ENCODE measurements around the gene SLC4A7.

The SLC4A7 gene

DNA sequence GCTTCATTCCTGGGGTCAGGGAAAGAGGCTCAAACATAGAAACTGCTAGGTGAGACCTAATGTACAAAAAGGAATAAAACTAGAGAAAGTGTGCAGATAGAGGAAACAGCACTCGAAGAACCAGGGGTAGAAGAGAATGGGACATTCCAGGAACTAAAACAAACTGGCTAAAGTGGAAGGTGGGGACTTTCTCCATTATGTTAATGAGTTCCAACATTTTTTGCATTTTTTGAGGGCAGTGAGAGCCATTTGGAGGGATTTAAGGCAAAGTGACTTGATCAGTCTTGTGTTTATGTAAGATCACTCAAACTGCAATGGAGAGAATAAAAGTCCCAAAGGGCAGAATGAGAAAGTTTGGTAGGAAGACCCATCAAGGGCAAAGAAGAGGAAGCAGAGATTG is 20.6 kb upstream of the SLC4A7 start:
- Mint-ChIP-seq H3K27ac (no peak overlapping the region), H3K4me1 (ENCODE audit: low read depth) (no peaks in the 10 kb centered on the region), H3K27me3 (no peaks in the 10 kb centered on the region), H3K4me3 (no peak overlapping the region), H3K9me3 (no peaks in the 10 kb centered on the region), H3K36me3 (ENCODE audit: low read depth) (no peaks in the 10 kb centered on the region)

- H3K36me3 Mint-ChIP-seq (ENCODE audit: low read depth): no peaks in the 10 kb centered on the region
- H3K9me3 Mint-ChIP-seq: no peaks in the 10 kb centered on the region
- no peak overlapping the region for H3K4me3 Mint-ChIP-seq
- no peak overlapping the region for H3K27ac Mint-ChIP-seq
- H3K4me1 Mint-ChIP-seq (ENCODE audit: low read depth): no peaks in the 10 kb centered on the region
- no peaks in the 10 kb centered on the region for H3K27me3 Mint-ChIP-seq
Observed at GRCh38 chr3:27503526-27503925, 19.3 kb upstream of the SLC4A7 start.

- Mint-ChIP-seq H3K36me3 (ENCODE audit: low read depth) (no peaks in the 10 kb centered on the region), H3K4me3 (no peak overlapping the region), H3K4me1 (ENCODE audit: low read depth) (no peaks in the 10 kb centered on the region), H3K27ac (no peak overlapping the region), H3K27me3 (no peaks in the 10 kb centered on the region), H3K9me3 (no peaks in the 10 kb centered on the region)
Observed at GRCh38 chr3:27501759-27502158, 17.6 kb upstream of the SLC4A7 start.

GRCh38 chr3:27500986-27501385 is 16.8 kb upstream of the SLC4A7 start:
- H3K27ac Mint-ChIP-seq: no peak overlapping the region
- H3K27me3 Mint-ChIP-seq: no peaks in the 10 kb centered on the region
- no peaks in the 10 kb centered on the region for H3K36me3 Mint-ChIP-seq (ENCODE audit: low read depth)
- H3K4me1 Mint-ChIP-seq (ENCODE audit: low read depth): no peaks in the 10 kb centered on the region
- no peak overlapping the region for H3K4me3 Mint-ChIP-seq
- H3K9me3 Mint-ChIP-seq: no peaks in the 10 kb centered on the region

DNA sequence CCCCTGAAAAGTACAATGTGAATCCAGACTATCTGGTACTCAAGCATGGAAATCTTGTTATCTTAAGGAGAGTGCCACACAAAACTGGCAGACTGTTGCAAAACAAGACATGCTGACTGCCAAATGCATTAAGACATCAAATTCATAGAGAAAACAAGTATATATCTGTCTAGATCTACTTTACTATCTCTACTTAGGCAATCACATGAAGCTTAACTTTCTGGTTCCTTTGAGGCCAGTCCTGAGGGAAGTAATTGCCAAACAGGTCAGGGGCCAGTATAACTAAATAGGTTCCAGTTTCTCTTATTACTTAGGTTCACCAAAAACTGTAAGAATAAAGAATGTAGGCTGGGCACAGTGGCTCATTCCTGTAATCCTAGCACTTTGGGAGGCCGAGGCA is 15.9 kb upstream of the SLC4A7 start:
- no peaks in the 10 kb centered on the region for H3K4me1 Mint-ChIP-seq (ENCODE audit: low read depth)
- no peaks in the 10 kb centered on the region for H3K36me3 Mint-ChIP-seq (ENCODE audit: low read depth)
- H3K27me3 Mint-ChIP-seq: no peaks in the 10 kb centered on the region
- no peak overlapping the region for H3K27ac Mint-ChIP-seq
- H3K4me3 Mint-ChIP-seq: no peak overlapping the region
- no peaks in the 10 kb centered on the region for H3K9me3 Mint-ChIP-seq

DNA sequence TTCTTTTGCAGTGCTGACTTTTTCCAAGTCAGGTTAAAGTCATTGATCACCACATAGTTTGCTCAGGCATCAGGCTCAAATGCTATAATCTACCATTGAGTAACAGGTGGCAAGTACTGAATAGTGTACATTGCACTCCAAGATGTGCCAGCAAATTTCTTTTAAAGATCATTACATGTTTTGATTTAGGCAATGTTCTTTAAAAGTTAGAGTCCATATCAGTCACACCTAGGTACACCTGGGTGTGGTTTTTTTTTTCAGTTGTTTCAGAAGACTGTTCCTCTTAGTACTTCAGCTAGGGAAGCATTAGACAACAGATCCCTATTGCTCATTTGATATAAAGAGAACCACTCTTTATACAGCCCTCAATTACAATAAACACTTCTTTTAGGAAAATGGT is 10.6 kb upstream of the SLC4A7 start:
- H3K9me3 Mint-ChIP-seq: no peaks in the 10 kb centered on the region
- H3K27ac Mint-ChIP-seq: no peak overlapping the region
- no peaks in the 10 kb centered on the region for H3K4me1 Mint-ChIP-seq (ENCODE audit: low read depth)
- no peaks in the 10 kb centered on the region for H3K27me3 Mint-ChIP-seq
- H3K36me3 Mint-ChIP-seq (ENCODE audit: low read depth): no peaks in the 10 kb centered on the region
- no peak overlapping the region for H3K4me3 Mint-ChIP-seq

- no peaks in the 10 kb centered on the region for H3K9me3 Mint-ChIP-seq
- H3K36me3 Mint-ChIP-seq (ENCODE audit: low read depth): no peaks in the 10 kb centered on the region
- no peak overlapping the region for H3K4me3 Mint-ChIP-seq
- no peaks in the 10 kb centered on the region for H3K4me1 Mint-ChIP-seq (ENCODE audit: low read depth)
- no peaks in the 10 kb centered on the region for H3K27me3 Mint-ChIP-seq
- H3K27ac Mint-ChIP-seq: no peak overlapping the region
Observed at GRCh38 chr3:27488821-27489220, 4.6 kb upstream of the SLC4A7 start.

DNA sequence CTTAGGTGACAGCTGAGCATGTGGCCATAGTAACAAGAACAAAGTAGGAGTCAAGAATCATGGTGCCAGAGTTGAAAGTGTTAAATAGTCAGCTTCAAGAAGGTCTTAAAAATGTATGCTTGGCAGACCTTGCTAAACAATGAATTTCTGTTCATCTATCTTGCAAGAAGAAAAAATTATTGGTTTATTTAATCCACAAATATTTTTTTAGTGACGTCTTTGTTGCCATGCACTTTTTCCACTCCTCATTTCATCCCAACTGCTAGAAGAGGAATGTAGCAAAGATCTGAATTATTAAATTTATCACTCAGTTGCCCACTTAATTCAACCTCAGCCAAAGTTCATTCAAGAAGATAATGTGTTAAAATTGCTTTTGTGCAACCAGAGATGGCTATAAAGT is 3.2 kb upstream of the SLC4A7 start:
- Mint-ChIP-seq H3K9me3 (no peaks in the 10 kb centered on the region), H3K36me3 (ENCODE audit: low read depth) (peaks cover 6% of the 10 kb centered on the region), H3K27me3 (no peaks in the 10 kb centered on the region), H3K4me1 (ENCODE audit: low read depth) (peaks cover 7% of the 10 kb centered on the region), H3K27ac (no peak overlapping the region), H3K4me3 (no peak overlapping the region)

DNA sequence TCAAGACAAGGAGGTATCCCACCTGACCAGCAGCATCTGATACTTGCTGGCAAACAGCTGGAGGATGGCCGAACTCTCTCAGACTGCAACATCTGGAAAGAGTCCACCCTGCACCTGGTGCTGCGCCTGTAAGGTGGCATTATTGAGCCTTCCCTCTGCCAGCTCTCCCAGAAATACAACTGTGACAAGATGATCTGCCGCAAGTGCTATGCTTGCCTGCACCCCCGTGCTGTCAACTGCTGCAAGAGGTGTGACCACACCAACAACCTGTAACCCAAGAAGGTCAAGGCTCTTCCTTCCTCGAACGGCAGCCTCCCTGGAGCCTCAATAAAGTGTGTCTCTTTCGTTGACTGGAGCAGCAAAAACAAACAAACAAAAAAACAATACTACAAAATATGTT is 2.2 kb upstream of the SLC4A7 start:
- Mint-ChIP-seq H3K27ac (no peak overlapping the region), H3K4me3 (no peak overlapping the region), H3K9me3 (no peaks in the 10 kb centered on the region), H3K4me1 (ENCODE audit: low read depth) (peaks cover 17% of the 10 kb centered on the region), H3K36me3 (ENCODE audit: low read depth) (peaks cover 7% of the 10 kb centered on the region), H3K27me3 (no peaks in the 10 kb centered on the region)

- no peak overlapping the region for H3K27ac Mint-ChIP-seq
- no peaks in the 10 kb centered on the region for H3K9me3 Mint-ChIP-seq
- H3K4me1 Mint-ChIP-seq (ENCODE audit: low read depth): peaks cover 22% of the 10 kb centered on the region
- H3K27me3 Mint-ChIP-seq: no peaks in the 10 kb centered on the region
- peaks cover 11% of the 10 kb centered on the region for H3K36me3 Mint-ChIP-seq (ENCODE audit: low read depth)
- no peak overlapping the region for H3K4me3 Mint-ChIP-seq
Observed at GRCh38 chr3:27485866-27486265, 1.7 kb upstream of the SLC4A7 start.

- Mint-ChIP-seq H3K4me1 (ENCODE audit: low read depth) (peaks cover 42% of the 10 kb centered on the region), H3K27ac (peak overlapping the region; percentile 80), H3K27me3 (no peaks in the 10 kb centered on the region), H3K36me3 (ENCODE audit: low read depth) (peaks cover 28% of the 10 kb centered on the region), H3K4me3 (peak overlapping the region; percentile 89), H3K9me3 (no peaks in the 10 kb centered on the region)
Observed at GRCh38 chr3:27483117-27484014, 818 bp downstream of the SLC4A7 start.

DNA sequence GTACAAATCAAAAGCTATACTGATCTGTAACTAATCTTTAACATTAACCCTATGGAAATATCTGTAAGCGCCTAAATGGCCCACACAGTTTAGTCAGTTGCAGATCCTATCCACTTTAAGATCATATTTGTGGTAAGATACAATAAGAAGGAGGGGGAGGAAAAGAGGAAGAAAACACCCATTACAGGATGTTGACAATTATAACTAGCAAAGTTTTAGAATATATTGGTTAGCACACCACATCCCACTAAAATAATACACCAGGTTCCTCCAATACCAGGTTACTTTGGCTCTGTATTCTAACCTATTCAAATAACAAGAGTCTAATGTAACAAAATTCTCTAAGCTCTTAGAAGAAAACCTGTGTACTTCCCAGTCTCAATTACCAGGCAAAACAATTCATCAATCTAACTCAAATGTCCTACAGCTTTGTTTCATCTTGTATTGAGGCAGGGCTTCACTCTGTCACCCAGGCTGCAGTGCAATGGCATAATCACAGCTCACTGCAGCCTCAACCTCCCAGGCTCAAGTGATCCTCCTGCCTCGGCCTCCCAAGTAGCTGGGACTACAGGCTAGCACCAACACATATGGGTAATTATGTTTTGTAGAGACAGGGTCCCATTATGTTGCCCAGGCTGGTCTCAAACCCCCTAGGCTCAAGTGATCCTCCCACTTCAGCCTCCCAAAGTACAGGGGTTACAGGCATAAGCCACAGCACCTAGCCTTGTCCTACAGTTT is 4.2 kb downstream of the SLC4A7 start:
- Mint-ChIP-seq H3K27me3 (no peaks in the 10 kb centered on the region), H3K27ac (peak overlapping the region; percentile 61), H3K4me1 (ENCODE audit: low read depth) (peaks cover 56% of the 10 kb centered on the region), H3K36me3 (ENCODE audit: low read depth) (peaks cover 57% of the 10 kb centered on the region), H3K9me3 (peaks cover 4% of the 10 kb centered on the region), H3K4me3 (peak overlapping the region; percentile 41)

GRCh38 chr3:27471923-27472550 is 12.1 kb downstream of the SLC4A7 start:
- peaks cover 31% of the 10 kb centered on the region for H3K36me3 Mint-ChIP-seq (ENCODE audit: low read depth)
- H3K9me3 Mint-ChIP-seq: peaks cover 4% of the 10 kb centered on the region
- peaks cover 40% of the 10 kb centered on the region for H3K4me1 Mint-ChIP-seq (ENCODE audit: low read depth)
- H3K27me3 Mint-ChIP-seq: no peaks in the 10 kb centered on the region
- H3K27ac Mint-ChIP-seq: no peak overlapping the region
- H3K4me3 Mint-ChIP-seq: no peak overlapping the region

- no peak overlapping the region for H3K27ac Mint-ChIP-seq
- no peaks in the 10 kb centered on the region for H3K27me3 Mint-ChIP-seq
- H3K4me1 Mint-ChIP-seq (ENCODE audit: low read depth): peaks cover 21% of the 10 kb centered on the region
- H3K36me3 Mint-ChIP-seq (ENCODE audit: low read depth): peaks cover 17% of the 10 kb centered on the region
- H3K4me3 Mint-ChIP-seq: no peak overlapping the region
- H3K9me3 Mint-ChIP-seq: no peaks in the 10 kb centered on the region
Observed at GRCh38 chr3:27468283-27468886, 15.8 kb downstream of the SLC4A7 start.

DNA sequence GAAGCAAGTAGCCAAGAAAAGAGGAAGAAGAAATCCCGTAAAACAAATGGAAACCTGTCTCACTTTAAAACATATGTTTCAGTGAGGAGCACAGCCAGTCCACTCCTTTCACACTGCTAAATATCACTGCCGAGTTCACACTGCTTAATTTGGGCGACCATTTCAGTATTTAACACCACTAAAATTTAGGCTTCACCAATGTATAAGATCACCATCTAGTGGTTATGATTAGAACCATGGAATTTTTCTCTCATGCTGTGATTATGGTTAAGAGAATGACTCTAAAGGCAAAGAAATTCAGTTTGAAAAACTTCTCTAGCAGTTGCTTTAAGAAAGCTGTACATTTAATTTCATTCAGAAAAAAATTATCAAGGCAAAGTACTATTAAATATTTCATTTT is 16.6 kb downstream of the SLC4A7 start:
- Mint-ChIP-seq H3K4me1 (ENCODE audit: low read depth) (peaks cover 23% of the 10 kb centered on the region), H3K27ac (no peak overlapping the region), H3K36me3 (ENCODE audit: low read depth) (peaks cover 18% of the 10 kb centered on the region), H3K27me3 (no peaks in the 10 kb centered on the region), H3K9me3 (no peaks in the 10 kb centered on the region), H3K4me3 (no peak overlapping the region)

Data from stimulated activated naive CD8-positive, alpha-beta T cell treated with anti-CD3 and anti-CD28 coated beads, Interleukin-15, Interleukin-2, amounts not matched to agents 100 ng/mL and 50 ng/mL, for 24 hours (primary cell).